K562 (cell line): ENCODE data around the gene MEAK7. TPM values are rescaled to one million over a fixed set of nuclear protein-coding genes. Genes with fewer than 3 reads are reported as not detected.
A peak's percentile ranks its signal among the peaks of the same experiment; 100 is the strongest.

Experiments used
- ASH1L ChIP-seq: fragments of 450-650 bp; IDR thresholded peaks from 2 replicates; pipeline ENCODE4 v1.6.1; 2018; ENCODE audit warnings: borderline replicate concordance, mild to moderate bottlenecking, low read depth; ENCODE audit not compliant: partially characterized antibody
- DDX20 ChIP-seq: fragments of 450-650 bp; IDR thresholded peaks from 2 replicates; pipeline ENCODE4 v1.6.1; 2016; ENCODE audit warnings: missing genetic modification characterization, low read depth, mild to moderate bottlenecking, missing compliant biosample characterization, moderate library complexity
- E2F6 ChIP-seq, 2 experiments: IDR thresholded peaks; 2 replicates each; pipeline ENCODE4 v1.6.1; 2011; ENCODE audit warnings: borderline replicate concordance in 1 of 2, control low read depth in 1 of 2, low read depth in 1 of 2, low read length in 1 of 2, mild to moderate bottlenecking in 1 of 2, mixed read lengths in 1 of 2, moderate library complexity in 1 of 2; ENCODE audit not compliant: insufficient read depth in 1 of 2, insufficient read length in 1 of 2, poor library complexity in 1 of 2, severe bottlenecking in 1 of 2; ENCODE audit errors: extremely low read depth in 1 of 2
- FOXM1 ChIP-seq, 2 experiments: fragments of 450-650 bp in 1 of 2; sonication (generic) in 1 of 2; formaldehyde crosslinking in 1 of 2; IDR thresholded peaks; 2 replicates each; pipeline versions ENCODE4 v1.6.1 to v1.9.0; 2017 to 2022; ENCODE audit warnings: low read depth in 2 of 2, mild to moderate bottlenecking in 2 of 2, missing genetic modification reagents in 1 of 2, moderate library complexity in 1 of 2
- LEF1 ChIP-seq: fragments of 450-650 bp; IDR thresholded peaks from 2 replicates; pipeline ENCODE4 v1.6.1; 2016; ENCODE audit warnings: mild to moderate bottlenecking
- MIER1 ChIP-seq: fragments of 450-650 bp; IDR thresholded peaks from 2 replicates; pipeline ENCODE4 v1.6.1; 2016; ENCODE audit warnings: antibody characterized with exemption, mild to moderate bottlenecking, low read depth
- NR0B1 ChIP-seq: fragments of 450-650 bp; IDR thresholded peaks from one replicate; pipeline ENCODE4 v1.6.1; 2018; ENCODE audit warnings: mild to moderate bottlenecking, moderate library complexity; ENCODE audit not compliant: partially characterized antibody
- RCOR1 ChIP-seq, 2 experiments: IDR thresholded peaks; 2 replicates each; pipeline ENCODE4 v1.6.1; 2012; ENCODE audit warnings: low read depth in 2 of 2, low read length in 2 of 2, borderline replicate concordance in 1 of 2, improper control_type of control experiment in 1 of 2
- SIN3B ChIP-seq: fragments of 450-650 bp; IDR thresholded peaks from 2 replicates; pipeline ENCODE4 v1.6.1; 2017; ENCODE audit warnings: low read depth, mild to moderate bottlenecking, moderate library complexity
- TAF15 ChIP-seq: fragments of 200-400 bp; formaldehyde crosslinking; IDR thresholded peaks from 2 replicates; pipeline ENCODE4 v1.6.1; 2017; ENCODE audit warnings: mild to moderate bottlenecking, low read depth, low read length, moderate library complexity
- VEZF1 ChIP-seq: fragments of 200-800 bp; sonication (Bioruptor generic); IDR thresholded peaks from 2 replicates; pipeline ENCODE4 v1.6.1; 2017; ENCODE audit warnings: missing genetic modification characterization, missing compliant biosample characterization
- ZFP1 ChIP-seq: fragments of 450-650 bp; formaldehyde crosslinking; IDR thresholded peaks from 2 replicates; pipeline ENCODE4 v1.4.0; 2020; ENCODE audit warnings: mild to moderate bottlenecking, mixed read lengths
- ZNF165 ChIP-seq: fragments of 250-450 bp; sonication (Bioruptor Pico); IDR thresholded peaks from 2 replicates; pipeline ENCODE4 v1.4.0; 2020; ENCODE audit warnings: borderline replicate concordance
- ZNF274 ChIP-seq: IDR thresholded peaks from 2 replicates; pipeline ENCODE4 v1.6.1; 2011; ENCODE audit warnings: low read depth, mild to moderate bottlenecking, low read length, moderate library complexity, borderline replicate concordance
- ZNF609 ChIP-seq: sonication (generic); formaldehyde crosslinking; IDR thresholded peaks from 2 replicates; pipeline ENCODE4 v1.8.1; 2023; ENCODE audit warnings: missing genetic modification reagents, mild to moderate bottlenecking, borderline replicate concordance
- ZNF644 ChIP-seq: fragments of 200-800 bp; sonication (Bioruptor generic); IDR thresholded peaks from 2 replicates; pipeline ENCODE4 v1.6.1; 2016; ENCODE audit warnings: low read depth, missing genetic modification characterization, missing compliant biosample characterization
- polyA plus RNA-seq, 8 experiments: library from polyadenylated mRNA; depleted of rRNA in 4 of 8; stranded (reverse) in 5 of 8; unstranded in 3 of 8; fragments of >200 nt; fragmentation: Nextera tagmentation in 2 of 8; fragmentation: Illumina TruSeq in 1 of 8; extraction: Ambion mirVana in 2 of 8; extraction: Trizol in 1 of 8; gene quantifications; 2 replicates each; pipeline versions ENCODE4 v1.2.1 to v1.2.3, GENCODE V29; 2011 to 2014; ENCODE audit warnings: inconsistent platforms in 1 of 8, missing spikeins in 1 of 8
- total RNA-seq, 7 experiments: library from RNA; depleted of rRNA in 6 of 7; stranded (reverse); fragments of >200 nt in 6 of 7; fragmentation: Illumina TruSeq in 2 of 7; extraction: Trizol in 2 of 7; gene quantifications; 2 replicates each; pipeline versions ENCODE4 v1.2.1 to v1.2.3, GENCODE V29; 2011 to 2021; ENCODE audit warnings: low replicate concordance in 1 of 7

MEAK7 gene
- total and polyA plus RNA-seq, 9 of the 15 experiments (the other 6 are each of a cell fraction or from before 2014, with no cell fraction given): 1.4 to 14.5 (median 6.3) TPM

- TF ChIP-seq E2F6 (IDR thresholded peaks at IDR 0.05; ENCODE audit: borderline replicate concordance in 1 of 2, extremely low read depth in 1 of 2, insufficient read depth in 1 of 2, insufficient read length in 1 of 2, low read depth in 1 of 2, low read length in 1 of 2, poor library complexity in 1 of 2, severe bottlenecking in 1 of 2) (no peak), MIER1 (no peak), NR0B1 (no peak), FOXM1 (IDR thresholded peaks at IDR 0.05; ENCODE audit: low read depth) (peak; percentile 36; the same call in 1 of the 2 replicates), FOXM1 (CRISPR knock-in tag; IDR thresholded peaks at IDR 0.05; ENCODE audit: low read depth) (no peak), ASH1L (no peak), TAF15 (no peak), ZNF165 (CRISPR knock-in tag) (no peak), SIN3B (no peak), RCOR1 (IDR thresholded peaks at IDR 0.05; ENCODE audit: borderline replicate concordance in 1 of 2, low read depth in 2 of 2, low read length in 2 of 2) (peak; percentile 22 to 66; a peak in 3 of 4 replicates), DDX20 (tag) (no peak), LEF1 (peak; percentile 92), ZNF274 (no peak), VEZF1 (CRISPR knock-in tag) (peak; percentile 49), ZNF609 (CRISPR knock-in tag) (no peak), ZFP1 (no peak), ZNF644 (tag) (no peak)
These were observed 33.2 kb upstream of the MEAK7 start (continued) for GRCh38 chr16:84537491-84538151.
